Neural cell (in vitro differentiated cells): ENCODE data around the gene ATG7.

Source experiments
- EZH2 ChIP-seq: fragments of 200-600, 300-800 bp; shearing (Covaris generic), sonication (generic); IDR thresholded peaks from 2 replicates; pipeline ENCODE4 v1.6.1; 2014; ENCODE audit warnings: antibody characterized with exemption, low read length, borderline replicate concordance, mild to moderate bottlenecking; ENCODE audit not compliant: insufficient read depth, poor library complexity, severe bottlenecking
- POLR2AphosphoS5 ChIP-seq: IDR thresholded peaks from 2 replicates; pipeline ENCODE4 v1.6.1; 2012
- RAD21 ChIP-seq: fragments of 450-650 bp; conservative IDR thresholded peaks from 2 replicates; pipeline ENCODE4 v1.6.1; 2014; ENCODE audit warnings: antibody characterized with exemption, mild to moderate bottlenecking, moderate library complexity
- TF ChIP-seq, protein P1 (sequence below): fragments of 450-650 bp; IDR thresholded peaks from 2 replicates; pipeline ENCODE4 v1.5.1; 2014; ENCODE audit warnings: antibody characterized with exemption, mild to moderate bottlenecking, moderate library complexity; ENCODE audit not compliant: poor library complexity, severe bottlenecking

DNA sequence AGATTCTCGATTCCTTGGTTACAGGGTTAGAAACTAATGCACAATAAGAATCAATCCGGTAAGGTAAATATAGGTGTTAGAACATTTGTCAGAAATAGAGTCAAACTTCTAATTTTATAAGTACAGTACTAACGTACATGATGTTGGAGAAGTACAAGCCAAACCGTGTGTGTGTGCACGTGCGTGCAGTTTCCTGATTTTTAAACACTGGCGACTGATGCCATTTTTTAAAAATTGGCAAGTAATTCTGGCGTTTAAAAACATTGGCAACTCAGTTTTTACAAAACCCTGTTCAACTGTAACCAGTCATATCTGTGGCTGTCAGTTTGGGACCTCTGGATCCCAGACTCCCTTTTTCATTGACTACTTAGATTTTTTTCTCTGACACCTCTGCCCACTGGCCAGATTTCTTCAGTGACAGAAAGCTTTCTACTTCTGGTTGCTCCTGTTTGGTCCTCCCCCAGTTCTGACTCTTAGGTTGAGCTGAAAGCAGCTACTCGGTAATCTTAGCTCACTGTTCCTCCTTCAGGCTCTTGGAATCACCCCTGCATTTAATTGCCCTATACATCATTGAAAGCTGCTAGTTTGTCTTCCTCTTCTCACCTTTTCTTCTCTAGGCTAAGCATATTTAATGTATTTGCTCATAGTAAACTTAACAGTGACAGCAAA, 843 bp downstream of the ATG7 start:
- TF ChIP-seq RAD21: no peak
- no peak for TF ChIP-seq POLR2AphosphoS5
- TF ChIP-seq EZH2: no peak
- TF ChIP-seq, protein P1, sequence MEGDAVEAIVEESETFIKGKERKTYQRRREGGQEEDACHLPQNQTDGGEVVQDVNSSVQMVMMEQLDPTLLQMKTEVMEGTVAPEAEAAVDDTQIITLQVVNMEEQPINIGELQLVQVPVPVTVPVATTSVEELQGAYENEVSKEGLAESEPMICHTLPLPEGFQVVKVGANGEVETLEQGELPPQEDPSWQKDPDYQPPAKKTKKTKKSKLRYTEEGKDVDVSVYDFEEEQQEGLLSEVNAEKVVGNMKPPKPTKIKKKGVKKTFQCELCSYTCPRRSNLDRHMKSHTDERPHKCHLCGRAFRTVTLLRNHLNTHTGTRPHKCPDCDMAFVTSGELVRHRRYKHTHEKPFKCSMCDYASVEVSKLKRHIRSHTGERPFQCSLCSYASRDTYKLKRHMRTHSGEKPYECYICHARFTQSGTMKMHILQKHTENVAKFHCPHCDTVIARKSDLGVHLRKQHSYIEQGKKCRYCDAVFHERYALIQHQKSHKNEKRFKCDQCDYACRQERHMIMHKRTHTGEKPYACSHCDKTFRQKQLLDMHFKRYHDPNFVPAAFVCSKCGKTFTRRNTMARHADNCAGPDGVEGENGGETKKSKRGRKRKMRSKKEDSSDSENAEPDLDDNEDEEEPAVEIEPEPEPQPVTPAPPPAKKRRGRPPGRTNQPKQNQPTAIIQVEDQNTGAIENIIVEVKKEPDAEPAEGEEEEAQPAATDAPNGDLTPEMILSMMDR: no peak
